DOHH2 (cell line): ENCODE measurements around the gene OIT3.

Source experiments
- H3F3A ChIP-seq: fragments of 200-600 bp; sonication (generic), shearing (Covaris generic); 2 replicates; pipeline ENCODE4 v1.6.0; 2016; ENCODE audit warnings: antibody characterized with exemption, mild to moderate bottlenecking; ENCODE audit not compliant: control insufficient read depth, insufficient read depth
- H3K27ac ChIP-seq: fragments of 200-600 bp; sonication (generic); 2 replicates; pipeline ENCODE4 v1.5.1; 2014; ENCODE audit warnings: low read depth, mild to moderate bottlenecking, low read length, moderate library complexity
- H3K27me3 ChIP-seq: fragments of 200-600 bp; sonication (generic); 2 replicates; pipeline ENCODE4 v1.6.1; 2014; ENCODE audit warnings: mild to moderate bottlenecking, low read length, mixed read lengths; ENCODE audit not compliant: control insufficient read depth
- H3K36me3 ChIP-seq: fragments of 200-600 bp; sonication (generic); 2 replicates; pipeline ENCODE4 v1.6.1; 2014; ENCODE audit warnings: mild to moderate bottlenecking, low read length, moderate library complexity, mixed read lengths; ENCODE audit not compliant: control insufficient read depth
- H3K4me1 ChIP-seq: fragments of 200-600 bp; sonication (generic); 2 replicates; pipeline ENCODE4 v1.6.1; 2014; ENCODE audit warnings: mild to moderate bottlenecking, low read length, mixed read lengths; ENCODE audit not compliant: control insufficient read depth
- H3K4me2 ChIP-seq: fragments of 200-600 bp; sonication (generic); 2 replicates; pipeline ENCODE4 v1.6.0; 2014; ENCODE audit warnings: mild to moderate bottlenecking, low read length, moderate library complexity
- H3K4me3 ChIP-seq: fragments of 200-600 bp; sonication (generic); 2 replicates; pipeline ENCODE4 v1.5.1; 2014; ENCODE audit warnings: mild to moderate bottlenecking, low read length, mixed read lengths
- H3K79me2 ChIP-seq: fragments of 200-600 bp; sonication (generic); 2 replicates; pipeline ENCODE4 v1.6.1; 2014; ENCODE audit warnings: mild to moderate bottlenecking, low read length, mixed read lengths; ENCODE audit not compliant: control insufficient read depth
- H3K9me2 ChIP-seq: fragments of 200-600 bp; sonication (generic); replicated peaks from 2 replicates; pipeline ENCODE4 v1.6.1; 2014; ENCODE audit warnings: mild to moderate bottlenecking, low read length, mixed read lengths; ENCODE audit not compliant: control insufficient read depth
- H3K9me3 ChIP-seq: fragments of 200-600 bp; sonication (generic); 2 replicates; pipeline ENCODE4 v1.6.1; 2014; ENCODE audit warnings: antibody characterized with exemption, low read length, mixed read lengths; ENCODE audit not compliant: control insufficient read depth, insufficient read depth
- H4K20me1 ChIP-seq: fragments of 200-600 bp; sonication (generic); 2 replicates; pipeline ENCODE4 v1.6.0; 2014; ENCODE audit warnings: low read depth, mild to moderate bottlenecking, antibody characterized with exemption, low read length, moderate library complexity; ENCODE audit not compliant: control insufficient read depth, insufficient read depth
- CTCF ChIP-seq: fragments of 200-600 bp; sonication (generic); IDR thresholded peaks from one replicate; pipeline ENCODE4 v1.5.1; 2014; ENCODE audit warnings: antibody characterized with exemption, mild to moderate bottlenecking, low read depth, low read length; ENCODE audit not compliant: poor library complexity, severe bottlenecking
- EZH2phosphoT487 ChIP-seq: fragments of 200-600 bp; sonication (generic); IDR thresholded peaks from 2 replicates; pipeline ENCODE4 v1.6.1; 2017; ENCODE audit warnings: borderline replicate concordance, mild to moderate bottlenecking, antibody characterized with exemption, low read length, moderate library complexity, mixed read lengths

OIT3 gene

GRCh38 chr10:72904806-72905205 is 11.3 kb downstream of the OIT3 start:
- Histone ChIP-seq H3K4me1 (no peaks in the 10 kb centered on the region), H3K27me3 (no peaks in the 10 kb centered on the region), H3K27ac (no peak overlapping the region), H3F3A (no peaks in the 10 kb centered on the region), H3K9me3 (no peaks in the 10 kb centered on the region), H3K36me3 (no peaks in the 10 kb centered on the region), H3K9me2 (no peaks in the 10 kb centered on the region), H3K79me2 (no peaks in the 10 kb centered on the region), H4K20me1 (no peaks in the 10 kb centered on the region), H3K4me2 (no peak overlapping the region), H3K4me3 (no peak overlapping the region)
- TF ChIP-seq CTCF (no peak), EZH2phosphoT487 (no peak)

DNA sequence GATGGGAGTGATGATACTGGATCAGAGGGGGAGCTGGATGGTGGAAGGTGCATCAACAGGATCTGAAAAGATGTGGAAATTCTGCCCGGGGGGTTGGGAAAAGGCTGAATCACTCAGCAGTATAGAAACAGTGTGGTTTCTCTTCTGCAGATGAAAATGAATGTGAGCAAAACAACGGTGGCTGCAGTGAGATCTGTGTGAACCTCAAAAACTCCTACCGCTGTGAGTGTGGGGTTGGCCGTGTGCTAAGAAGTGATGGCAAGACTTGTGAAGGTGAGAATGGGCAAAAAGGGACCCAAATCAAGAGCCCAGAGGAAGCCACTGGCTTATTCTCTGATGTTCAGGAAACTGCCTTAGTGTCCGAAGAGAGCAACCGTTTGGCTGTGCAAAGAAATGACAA is 12.9 kb downstream of the OIT3 start:
- Histone ChIP-seq H3K27ac (no peak overlapping the region), H3K4me2 (no peak overlapping the region), H3K9me3 (no peaks in the 10 kb centered on the region), H3K9me2 (no peaks in the 10 kb centered on the region), H3K4me1 (no peaks in the 10 kb centered on the region), H3K36me3 (no peaks in the 10 kb centered on the region), H3K4me3 (no peak overlapping the region), H3F3A (no peaks in the 10 kb centered on the region), H3K79me2 (no peaks in the 10 kb centered on the region), H4K20me1 (no peaks in the 10 kb centered on the region), H3K27me3 (no peaks in the 10 kb centered on the region)
- TF ChIP-seq CTCF (no peak), EZH2phosphoT487 (no peak)

GRCh38 chr10:72910705-72911104 is 17.2 kb downstream of the OIT3 start:
- no peak for TF ChIP-seq EZH2phosphoT487
- TF ChIP-seq CTCF, result no peak
- no peak overlapping the region for H3K27ac ChIP-seq
- peaks cover 5% of the 10 kb centered on the region; the same call in 1 of the 2 replicates for H3K27me3 ChIP-seq
- no peaks in the 10 kb centered on the region for H3K9me2 ChIP-seq
- no peaks in the 10 kb centered on the region for H3K36me3 ChIP-seq
- no peaks in the 10 kb centered on the region for H3K4me1 ChIP-seq
- no peaks in the 10 kb centered on the region for H3K9me3 ChIP-seq
- H4K20me1 ChIP-seq, result no peaks in the 10 kb centered on the region
- no peak overlapping the region for H3K4me2 ChIP-seq
- H3K79me2 ChIP-seq, result no peaks in the 10 kb centered on the region
- no peak overlapping the region for H3K4me3 ChIP-seq
- no peaks in the 10 kb centered on the region for H3F3A ChIP-seq

- Histone ChIP-seq H3K79me2 (no peaks in the 10 kb centered on the region), H3K36me3 (no peaks in the 10 kb centered on the region), H3K4me3 (no peak overlapping the region), H3K4me1 (no peaks in the 10 kb centered on the region), H4K20me1 (no peaks in the 10 kb centered on the region), H3K27me3 (peaks cover 6% of the 10 kb centered on the region; the same call in 1 of the 2 replicates), H3K9me2 (no peaks in the 10 kb centered on the region), H3K27ac (no peak overlapping the region), H3K9me3 (no peaks in the 10 kb centered on the region), H3K4me2 (no peak overlapping the region), H3F3A (no peaks in the 10 kb centered on the region)
- TF ChIP-seq EZH2phosphoT487, result no peak
Observed at GRCh38 chr10:72911758-72912157, 18.2 kb downstream of the OIT3 start.
